LNCAP (cell line): ENCODE measurements around the gene PKP1.

Experiments
- TF ChIP-seq, protein P1 (sequence below): fragments of 450-650 bp; IDR thresholded peaks from 2 replicates; pipeline ENCODE4 v1.5.1; 2017; ENCODE audit warnings: mild to moderate bottlenecking

PKP1 gene

DNA sequence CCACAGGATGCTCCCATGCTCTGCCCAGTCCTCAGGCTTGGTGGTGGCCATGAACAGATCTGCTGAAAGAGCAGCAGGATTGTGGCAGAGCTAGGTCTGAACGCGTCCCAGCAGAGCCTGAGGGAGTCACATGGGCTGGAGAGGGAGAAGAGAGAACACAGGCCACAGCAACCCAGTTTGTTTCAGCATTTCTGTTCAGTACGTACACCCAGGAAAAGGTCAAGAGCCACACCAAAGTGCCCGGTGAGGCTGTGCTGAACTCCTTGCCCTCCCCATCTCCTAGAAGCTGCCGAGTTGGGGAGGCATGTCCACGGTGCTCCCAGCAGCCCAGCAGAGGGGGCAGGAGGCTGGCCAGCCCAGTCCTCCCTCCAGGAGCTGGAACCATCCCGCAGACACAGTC, 5.5 kb downstream of the PKP1 start:
- TF ChIP-seq, protein P1, sequence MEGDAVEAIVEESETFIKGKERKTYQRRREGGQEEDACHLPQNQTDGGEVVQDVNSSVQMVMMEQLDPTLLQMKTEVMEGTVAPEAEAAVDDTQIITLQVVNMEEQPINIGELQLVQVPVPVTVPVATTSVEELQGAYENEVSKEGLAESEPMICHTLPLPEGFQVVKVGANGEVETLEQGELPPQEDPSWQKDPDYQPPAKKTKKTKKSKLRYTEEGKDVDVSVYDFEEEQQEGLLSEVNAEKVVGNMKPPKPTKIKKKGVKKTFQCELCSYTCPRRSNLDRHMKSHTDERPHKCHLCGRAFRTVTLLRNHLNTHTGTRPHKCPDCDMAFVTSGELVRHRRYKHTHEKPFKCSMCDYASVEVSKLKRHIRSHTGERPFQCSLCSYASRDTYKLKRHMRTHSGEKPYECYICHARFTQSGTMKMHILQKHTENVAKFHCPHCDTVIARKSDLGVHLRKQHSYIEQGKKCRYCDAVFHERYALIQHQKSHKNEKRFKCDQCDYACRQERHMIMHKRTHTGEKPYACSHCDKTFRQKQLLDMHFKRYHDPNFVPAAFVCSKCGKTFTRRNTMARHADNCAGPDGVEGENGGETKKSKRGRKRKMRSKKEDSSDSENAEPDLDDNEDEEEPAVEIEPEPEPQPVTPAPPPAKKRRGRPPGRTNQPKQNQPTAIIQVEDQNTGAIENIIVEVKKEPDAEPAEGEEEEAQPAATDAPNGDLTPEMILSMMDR, result no peak

DNA sequence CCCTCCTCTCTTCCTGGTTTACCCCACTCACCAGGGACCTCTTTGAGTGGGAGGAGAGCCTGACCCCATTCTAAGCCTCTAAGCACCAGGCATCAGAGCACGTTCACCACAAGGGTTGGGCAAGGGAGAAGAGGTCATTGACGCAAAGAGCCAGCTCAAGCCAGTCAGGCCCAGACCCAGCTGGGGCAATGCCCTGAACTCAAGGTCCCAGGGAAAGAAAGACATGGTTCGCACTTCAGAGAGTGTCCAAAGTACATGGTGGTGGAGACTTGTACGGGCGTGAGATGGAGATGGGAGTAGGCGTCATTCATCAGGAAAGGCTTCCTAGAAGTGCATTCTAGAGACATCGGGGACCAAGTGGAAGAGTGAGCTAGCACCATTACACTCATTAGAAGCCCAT, 7.2 kb downstream of the PKP1 start:
- TF ChIP-seq, protein P1, result no peak

DNA sequence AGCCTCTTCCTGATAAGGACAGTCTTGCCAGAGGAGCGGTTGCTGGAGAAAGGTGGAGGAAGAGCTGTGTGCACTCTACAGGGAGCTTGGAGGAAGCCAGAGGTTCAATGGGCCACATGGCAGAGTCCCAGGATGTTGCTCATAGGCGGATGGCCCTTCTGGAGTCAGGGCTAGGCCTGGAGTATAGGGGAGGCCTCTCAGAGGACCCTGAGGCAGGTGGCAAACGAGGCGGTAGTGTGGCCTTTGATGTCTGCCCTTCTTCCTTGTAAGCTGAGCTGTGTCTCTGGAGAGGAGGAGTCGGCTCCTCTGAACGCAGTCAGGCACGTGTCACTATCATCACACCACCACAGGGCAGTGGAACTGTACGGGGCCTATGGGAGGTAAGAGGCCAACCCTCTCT, 8.6 kb downstream of the PKP1 start:
- TF ChIP-seq, protein P1, result no peak

DNA sequence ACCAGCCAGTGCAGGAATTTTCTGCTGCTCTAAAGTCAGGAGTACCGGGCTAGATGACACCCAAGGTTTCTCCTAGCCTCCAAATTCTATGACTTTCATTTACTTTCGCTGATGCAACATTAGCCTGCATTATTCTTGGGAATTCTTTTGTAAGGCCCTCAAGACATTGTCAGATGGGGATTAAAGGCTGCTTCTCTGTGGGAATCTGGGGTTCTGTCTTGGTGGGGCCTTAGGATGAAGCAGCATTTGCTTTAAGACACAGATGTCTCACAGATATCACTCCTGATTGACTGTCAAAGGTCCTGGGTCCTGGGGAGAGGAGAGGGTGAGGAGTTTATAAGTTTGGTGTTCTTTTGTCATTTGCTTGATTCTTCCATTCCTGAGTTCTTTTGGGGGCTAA, 11.6 kb downstream of the PKP1 start:
- TF ChIP-seq, protein P1, result no peak

DNA sequence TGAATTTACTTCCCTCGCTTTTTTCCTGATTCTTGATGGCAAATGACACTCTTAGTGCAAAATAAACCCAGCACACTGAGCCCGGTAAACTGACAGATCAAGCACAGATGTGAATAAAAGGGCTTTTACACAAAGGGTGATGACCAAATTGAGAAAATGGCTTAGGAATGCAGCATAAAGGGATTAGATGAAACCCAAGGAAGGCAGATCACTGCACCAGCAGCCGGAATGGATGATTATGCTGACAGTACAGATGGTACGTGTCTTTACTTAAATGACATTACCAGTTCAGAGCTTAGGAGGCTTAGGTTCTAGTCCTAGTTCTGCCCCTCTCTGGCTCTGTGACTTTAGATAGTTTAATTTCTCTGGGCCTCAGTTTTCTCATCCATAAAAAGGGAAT, 12.0 kb downstream of the PKP1 start:
- TF ChIP-seq, protein P1, result no peak

GRCh38 chr1:201295861-201296260, 12.6 kb downstream of the PKP1 start:
- TF ChIP-seq, protein P1, result no peak

DNA sequence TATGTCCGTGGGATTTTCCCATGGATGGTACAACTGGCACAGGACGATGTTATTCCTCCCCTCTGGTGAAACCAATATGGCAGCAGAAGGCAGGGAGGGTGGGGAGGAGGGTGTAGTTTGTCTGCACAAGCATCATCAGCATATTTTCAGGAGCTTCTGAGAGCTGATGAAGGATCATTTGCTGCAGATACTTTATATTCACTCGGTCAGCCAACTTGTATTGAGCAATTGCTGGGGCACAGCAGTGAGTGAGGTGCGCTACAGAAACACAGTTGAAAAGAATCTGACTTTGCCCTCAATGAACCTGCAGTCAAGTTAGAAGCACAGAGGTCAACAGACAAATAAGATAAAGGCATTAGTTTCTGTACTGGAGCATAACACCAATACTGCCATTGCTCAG, 13.0 kb downstream of the PKP1 start:
- TF ChIP-seq, protein P1, result no peak
